GM23338 (cell line): Measurements from ENCODE around the gene TRIM37.

Source experiments
- CTCF ChIP-seq, 2 experiments: fragments of 200-600 bp in 1 of 2; sonication (generic) in 1 of 2; conservative IDR thresholded peaks; 2 replicates each; pipeline versions ENCODE4 v1.5.1 to v1.6.1; 2016 to 2017; ENCODE audit warnings: antibody characterized with exemption in 2 of 2, low read depth in 2 of 2, mild to moderate bottlenecking in 2 of 2, moderate library complexity in 1 of 2
- EZH2 ChIP-seq: fragments of 200-600 bp; sonication (generic); IDR thresholded peaks from one replicate; pipeline ENCODE4 v1.8.0; 2017; ENCODE audit warnings: antibody characterized with exemption, mild to moderate bottlenecking, low read depth; ENCODE audit not compliant: unreplicated experiment

GRCh38 chr17:58947411-58947810 lies 159.3 kb downstream of the TRIM37 start:
- TF ChIP-seq CTCF (conservative IDR thresholded peaks at IDR 0.05; ENCODE audit: low read depth in 2 of 2) (no peak), EZH2 (no peak)
